HFF-Myc (cell line): ENCODE measurements around the gene NPIPA5.
"Not testable (repeated sequence)": the region's sequence is repeated elsewhere in the genome, so short reads cannot be mapped to it uniquely, and the experiment has no call there.

Experiments used
- DNase-seq: peaks from one replicate; pipeline ENCODE4 v3.0.0-alpha.2; 2011; ENCODE audit warnings: low read depth; ENCODE audit errors: extremely low read depth
- H3K4me3 ChIP-seq: replicated peaks from 2 replicates; pipeline ENCODE4 v1.5.1; 2011; ENCODE audit warnings: low read depth, mild to moderate bottlenecking, control low read depth, low read length
- CTCF ChIP-seq: IDR thresholded peaks from 2 replicates; pipeline ENCODE4 v1.5.1; 2012; ENCODE audit warnings: mild to moderate bottlenecking, low read depth, low read length, control low read depth; ENCODE audit errors: missing control alignments

NPIPA5 gene

DNA sequence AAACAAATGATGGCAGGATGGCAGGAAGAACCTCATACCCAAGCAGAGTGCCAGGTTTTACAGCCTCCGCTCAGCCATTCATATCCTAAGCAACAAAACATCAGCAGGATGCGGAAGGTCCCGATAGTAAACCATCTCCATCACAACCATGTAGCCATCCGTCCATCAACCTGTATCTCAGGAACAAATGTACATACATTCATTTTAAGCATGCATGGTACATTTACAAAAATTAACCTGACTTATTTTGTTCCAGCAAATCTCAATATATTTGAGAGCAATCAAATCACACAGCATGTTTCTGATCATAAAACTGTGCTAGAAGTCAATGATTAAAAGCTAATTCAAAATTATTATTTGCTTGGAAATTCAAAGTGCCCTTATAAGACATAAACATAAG, at the start of gene NPIPA5:
NPIPA5 (minus strand) TSS at position 101 of the 400 bp plus-strand sequence; CDS start at position 101, 0 bp downstream.
- not testable (repeated sequence) for DNase-seq, H3K4me3 ChIP-seq

DNA sequence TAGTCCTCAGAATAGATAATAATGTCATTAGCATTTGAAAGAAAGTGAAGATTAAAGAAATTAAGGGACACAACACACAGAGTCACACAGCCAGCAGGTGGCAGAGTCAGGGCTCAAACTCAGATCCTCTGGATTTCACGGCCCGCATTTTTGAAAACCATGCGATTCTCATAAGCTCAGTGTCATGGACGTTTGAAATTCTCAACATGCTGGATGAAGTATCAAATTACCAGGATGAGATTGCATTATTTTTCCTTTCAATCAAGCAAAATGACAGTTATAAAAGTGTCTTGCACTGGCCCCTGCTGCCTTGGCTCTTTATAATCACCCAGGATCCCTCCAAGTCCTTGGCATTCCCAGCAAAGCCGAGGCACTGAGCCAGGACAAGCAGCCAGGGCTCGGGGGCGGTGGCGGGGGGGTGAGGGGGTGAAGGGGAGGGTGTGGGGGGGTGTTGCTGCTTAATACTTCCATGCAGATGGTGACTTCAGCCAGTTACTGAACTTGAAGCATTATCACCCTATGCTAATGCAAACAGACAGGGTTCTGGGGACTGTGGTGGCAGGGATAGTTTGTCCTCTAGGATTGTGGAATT, 49.6 kb upstream of the NPIPA5 start:
- peak; percentile 79 for DNase-seq
- no peak overlapping the region for H3K4me3 ChIP-seq

GRCh38 chr16:15426796-15427195, 48.7 kb upstream of the NPIPA5 start:
- no peak overlapping the region for H3K4me3 ChIP-seq
- no peak for TF ChIP-seq CTCF
- DNase-seq, result no peak

More for the DNA sequence above, 49.6 kb upstream of the NPIPA5 start:
- TF ChIP-seq CTCF, result peak; percentile 69

- TF ChIP-seq CTCF, result no peak
- DNase-seq, result no peak
- no peak overlapping the region for H3K4me3 ChIP-seq
Observed at GRCh38 chr16:15425861-15426260, 47.8 kb upstream of the NPIPA5 start.

- DNase-seq, result no peak
- no peak for TF ChIP-seq CTCF
- H3K4me3 ChIP-seq, result no peak overlapping the region
Observed at GRCh38 chr16:15422222-15422621, 44.1 kb upstream of the NPIPA5 start.

- not testable (repeated sequence) for DNase-seq, H3K4me3 ChIP-seq
Observed at GRCh38 chr16:15421696-15422095, 43.6 kb upstream of the NPIPA5 start.

- H3K4me3 ChIP-seq, result no peak overlapping the region
- TF ChIP-seq CTCF, result no peak
- no peak for DNase-seq
Observed at GRCh38 chr16:15418206-15418605, 40.1 kb upstream of the NPIPA5 start.

DNA sequence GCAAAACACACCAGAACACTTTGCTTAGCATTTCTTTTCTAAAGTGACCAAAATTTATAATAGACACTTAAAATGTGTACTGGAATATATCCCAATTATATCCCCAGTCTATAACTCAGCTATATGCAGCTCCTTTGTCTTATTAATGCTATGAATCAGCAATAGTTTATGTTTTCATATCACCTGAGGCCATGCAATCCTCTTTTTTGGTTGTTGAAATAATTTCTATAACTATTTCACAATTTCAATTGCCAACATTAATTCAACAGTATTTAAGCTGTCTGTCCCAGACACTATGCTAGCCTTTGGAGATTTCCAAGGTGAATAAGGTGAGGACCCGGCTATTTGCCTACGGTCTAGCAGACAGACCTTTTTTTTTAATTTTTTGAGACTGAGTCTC, 39.1 kb upstream of the NPIPA5 start:
- DNase-seq, result no peak
- TF ChIP-seq CTCF, result no peak
- no peak overlapping the region for H3K4me3 ChIP-seq
